Hepatocyte (in vitro differentiated cells): ENCODE results near the gene EARS2. TPM values are rescaled to one million over a fixed set of nuclear protein-coding genes. Genes with fewer than 3 reads are reported as not detected.

Source experiments
- DNase-seq: peaks from one replicate; pipeline ENCODE4 v3.0.0-alpha.2; 2016; ENCODE audit warnings: low spot score
- H2AFZ ChIP-seq: fragments of 200-600 bp; sonication (generic); 2 replicates; pipeline ENCODE4 v1.6.0; 2016; ENCODE audit warnings: antibody characterized with exemption, mild to moderate bottlenecking
- H3K27ac ChIP-seq: fragments of 200-600 bp; sonication (generic); 2 replicates; pipeline ENCODE4 v1.5.1; 2016; ENCODE audit warnings: mild to moderate bottlenecking
- H3K27me3 ChIP-seq: fragments of 200-600 bp; sonication (generic); 2 replicates; pipeline ENCODE4 v1.6.1; 2016
- H3K36me3 ChIP-seq: fragments of 200-600 bp; sonication (generic); replicated peaks from 2 replicates; pipeline ENCODE4 v1.5.1; 2016; ENCODE audit warnings: low read depth; ENCODE audit not compliant: insufficient read depth
- H3K4me1 ChIP-seq: fragments of 200-600 bp; sonication (generic); 2 replicates; pipeline ENCODE4 v1.5.1; 2016; ENCODE audit warnings: mild to moderate bottlenecking, moderate library complexity; ENCODE audit not compliant: insufficient read depth
- H3K4me2 ChIP-seq: fragments of 200-600 bp; sonication (generic); 2 replicates; pipeline ENCODE4 v1.6.0; 2016
- H3K4me3 ChIP-seq: fragments of 200-600 bp; sonication (generic); 2 replicates; pipeline ENCODE4 v1.5.1; 2016; ENCODE audit warnings: mild to moderate bottlenecking
- H3K79me2 ChIP-seq: fragments of 200-600 bp; sonication (generic); 2 replicates; pipeline ENCODE4 v1.6.0; 2017; ENCODE audit warnings: mild to moderate bottlenecking
- H3K9me2 ChIP-seq: fragments of 200-600 bp; sonication (generic); replicated peaks from 2 replicates; pipeline ENCODE4 v1.6.0; 2017; ENCODE audit warnings: mild to moderate bottlenecking; ENCODE audit not compliant: insufficient read depth
- H3K9me3 ChIP-seq: fragments of 200-600 bp; sonication (generic); 2 replicates; pipeline ENCODE4 v1.5.1; 2016; ENCODE audit warnings: low read depth, mild to moderate bottlenecking
- H4K20me1 ChIP-seq: fragments of 200-600 bp; sonication (generic); 2 replicates; pipeline ENCODE4 v1.6.0; 2016; ENCODE audit warnings: mild to moderate bottlenecking; ENCODE audit not compliant: insufficient read depth, poor library complexity, severe bottlenecking
- CTCF ChIP-seq: fragments of 200-600 bp; sonication (generic); IDR thresholded peaks from 2 replicates; pipeline ENCODE4 v1.5.1; 2016; ENCODE audit warnings: antibody characterized with exemption, mild to moderate bottlenecking; ENCODE audit not compliant: poor library complexity
- EZH2 ChIP-seq: fragments of 200-600 bp; sonication (generic); IDR thresholded peaks from 2 replicates; pipeline ENCODE4 v1.6.1; 2016; ENCODE audit warnings: antibody characterized with exemption, mild to moderate bottlenecking, borderline replicate concordance
- EZH2phosphoT487 ChIP-seq: fragments of 200-600 bp; sonication (generic); IDR thresholded peaks from one replicate; pipeline ENCODE4 v1.6.1; 2018; ENCODE audit warnings: antibody characterized with exemption, mild to moderate bottlenecking, low read depth, moderate library complexity; ENCODE audit not compliant: unreplicated experiment, severe bottlenecking
- WGBS: methylation state at CpG from one replicate; pipeline ENCODE4 v1.1.6; 2016; ENCODE audit warnings: low lambda C conversion rate; ENCODE audit errors: missing lambda C conversion rate; 5-methylcytosine and 5-hydroxymethylcytosine counted together
- polyA plus RNA-seq: library from polyadenylated mRNA; unstranded; fragments of >200 nt; fragmentation: Nextera tagmentation; extraction: Ambion mirVana; gene quantifications from 2 replicates; pipeline ENCODE4 v1.2.1, GENCODE V29; 2016
- total RNA-seq: library from RNA; depleted of rRNA; stranded (reverse); fragments of >200 nt; gene quantifications from 2 replicates; pipeline ENCODE4 v1.2.3, GENCODE V29; 2014

EARS2 gene
- total and polyA plus RNA-seq, 2 experiments from 2014 or later: 25.2 to 26.5 TPM

GRCh38 chr16:23506606-23506994, 50.5 kb downstream of the EARS2 start:
- no peak for DNase-seq
- no peak overlapping the region for H3K27ac ChIP-seq
- H3K4me1 ChIP-seq: peaks cover 4% of the 10 kb centered on the region
- H3K4me3 ChIP-seq: no peak overlapping the region
- no peaks in the 10 kb centered on the region for H3K9me3 ChIP-seq
- TF ChIP-seq EZH2phosphoT487: no peak
- TF ChIP-seq EZH2: no peak
- no peak for TF ChIP-seq CTCF
- H4K20me1 ChIP-seq: peaks cover 64% of the 10 kb centered on the region
- no peaks in the 10 kb centered on the region for H3K9me2 ChIP-seq
- no peaks in the 10 kb centered on the region for H3K36me3 ChIP-seq
- 97% methylated on average over 8 of the region's 8 CpGs for WGBS
- H3K4me2 ChIP-seq: no peak overlapping the region
- no peak overlapping the region for H2AFZ ChIP-seq
- no peaks in the 10 kb centered on the region for H3K27me3 ChIP-seq
- H3K79me2 ChIP-seq: peaks cover 82% of the 10 kb centered on the region

- no peaks in the 10 kb centered on the region for H3K27me3 ChIP-seq
- H3K9me2 ChIP-seq: no peaks in the 10 kb centered on the region
- H3K4me2 ChIP-seq: peak overlapping the region; percentile 17
- peaks cover 89% of the 10 kb centered on the region for H3K79me2 ChIP-seq
- H2AFZ ChIP-seq: no peak overlapping the region
- 85% methylated on average over 7 of the region's 7 CpGs for WGBS
- no peak for DNase-seq
- H3K4me1 ChIP-seq: peaks cover 4% of the 10 kb centered on the region
- H3K36me3 ChIP-seq: no peaks in the 10 kb centered on the region
- TF ChIP-seq EZH2phosphoT487: no peak
- TF ChIP-seq EZH2: no peak
- no peak for TF ChIP-seq CTCF
- H3K9me3 ChIP-seq: no peaks in the 10 kb centered on the region
- no peak overlapping the region for H3K27ac ChIP-seq
- peaks cover 70% of the 10 kb centered on the region for H4K20me1 ChIP-seq
- no peak overlapping the region for H3K4me3 ChIP-seq
These were observed 51.2 kb downstream of the EARS2 start for GRCh38 chr16:23505671-23506605.

GRCh38 chr16:23505180-23505665, 51.9 kb downstream of the EARS2 start:
- Histone ChIP-seq H3K9me3 (no peaks in the 10 kb centered on the region), H3K4me2 (peak overlapping the region; percentile 62), H3K36me3 (no peaks in the 10 kb centered on the region), H2AFZ (no peak overlapping the region), H3K79me2 (peaks cover 96% of the 10 kb centered on the region), H3K27me3 (no peaks in the 10 kb centered on the region), H3K9me2 (no peaks in the 10 kb centered on the region), H3K4me3 (no peak overlapping the region), H3K27ac (peak overlapping the region; percentile 74), H4K20me1 (peaks cover 73% of the 10 kb centered on the region), H3K4me1 (peaks cover 4% of the 10 kb centered on the region)
- DNase-seq: no peak
- 91% methylated on average over 9 of the region's 9 CpGs for WGBS
- TF ChIP-seq CTCF: no peak
- no peak for TF ChIP-seq EZH2
- TF ChIP-seq EZH2phosphoT487: no peak
